HG02759 (cell line): ENCODE measurements around the gene RBFOX1.

Experiments
- ATAC-seq: cut with Tn5 transposase; IDR thresholded peaks from one replicate; pipeline ENCODE4 v1.9.1; 2021; ENCODE audit warnings: mild to moderate bottlenecking, moderate library complexity; ENCODE audit not compliant: unreplicated experiment

Gene RBFOX1

DNA sequence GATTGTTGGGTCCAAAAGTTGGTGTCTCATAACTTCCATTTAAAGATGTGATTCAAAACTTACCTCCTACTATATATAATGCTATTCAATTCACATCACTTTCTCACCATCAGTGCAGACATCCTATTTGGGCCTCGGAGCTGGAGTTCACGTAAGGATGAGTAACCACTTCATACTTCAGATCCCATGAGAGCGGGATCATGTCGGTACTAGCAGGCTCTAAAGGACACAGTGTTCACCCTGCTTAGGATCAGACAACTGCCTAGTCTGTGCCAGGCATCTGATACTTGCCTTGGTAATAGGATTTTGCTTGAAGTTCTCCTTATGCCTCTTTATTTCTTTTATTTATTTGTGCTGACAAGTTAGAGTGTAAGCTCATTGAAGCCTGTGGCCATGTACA lies 39.5 kb downstream of the RBFOX1 start:
- ATAC-seq, result no peak

GRCh38 chr16:7373776-7374175 lies 41.1 kb downstream of the RBFOX1 start:
- no peak for ATAC-seq

GRCh38 chr16:7374614-7375174 lies 42.0 kb downstream of the RBFOX1 start:
- ATAC-seq, result no peak

DNA sequence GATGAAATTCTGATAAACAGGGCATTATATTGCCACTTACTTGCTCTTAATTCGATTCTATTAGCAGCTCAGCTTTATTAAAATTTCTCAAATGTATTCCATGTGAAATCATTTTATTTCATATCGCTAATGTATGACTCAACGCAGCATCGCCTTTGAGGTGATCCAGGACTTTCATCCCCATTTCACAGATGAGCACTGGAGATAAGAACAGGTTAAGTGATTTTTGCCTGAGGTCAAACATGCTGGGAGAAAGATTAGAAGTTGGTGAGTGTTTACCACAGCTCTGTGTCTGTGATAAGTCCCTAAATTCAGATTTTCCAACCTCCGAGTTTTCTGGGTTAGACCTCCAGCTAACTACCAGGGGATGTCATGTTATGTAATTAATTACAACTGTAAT lies 43.6 kb downstream of the RBFOX1 start:
- no peak for ATAC-seq

DNA sequence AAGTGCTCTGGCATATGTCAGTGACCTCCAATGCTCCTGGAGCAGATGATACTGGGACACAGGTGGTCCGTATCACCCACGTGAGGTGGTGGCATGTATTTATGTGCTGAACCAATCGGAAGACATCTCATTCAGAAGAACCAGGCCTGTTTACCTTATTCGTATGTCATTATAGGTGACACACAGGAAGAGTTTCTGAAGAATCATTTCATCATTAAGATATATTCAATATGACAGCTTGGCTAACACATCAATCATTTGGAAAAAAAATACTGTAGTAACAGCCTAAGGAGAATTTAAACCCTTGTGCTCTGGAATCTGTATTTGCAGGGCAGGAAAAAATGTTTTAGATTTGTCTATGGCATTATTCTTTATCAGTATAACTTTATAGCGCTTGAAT lies 44.6 kb downstream of the RBFOX1 start:
- no peak for ATAC-seq

- no peak for ATAC-seq
These were observed 45.5 kb downstream of the RBFOX1 start for GRCh38 chr16:7378024-7378695.

GRCh38 chr16:7380441-7380840 lies 47.8 kb downstream of the RBFOX1 start:
- ATAC-seq, result no peak

DNA sequence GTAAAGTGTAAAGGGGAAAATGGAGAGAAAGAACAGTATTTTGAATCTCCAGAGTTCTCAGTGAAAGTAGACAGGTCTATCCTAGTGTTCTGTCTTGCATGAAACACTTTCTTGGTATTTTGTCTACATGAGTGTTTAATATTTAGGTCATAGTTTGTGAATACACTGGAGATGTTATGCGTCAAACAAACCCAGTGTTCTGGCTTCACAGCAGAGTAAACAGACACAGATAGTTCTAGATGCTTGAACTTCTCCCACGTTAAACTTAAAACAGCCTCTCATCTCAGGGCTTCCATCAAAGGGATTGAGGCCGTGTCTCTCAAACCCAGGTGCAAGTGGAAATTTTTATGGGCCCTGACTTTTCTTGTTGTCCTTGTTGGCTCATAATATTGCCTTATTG lies 48.3 kb downstream of the RBFOX1 start:
- ATAC-seq, result no peak

DNA sequence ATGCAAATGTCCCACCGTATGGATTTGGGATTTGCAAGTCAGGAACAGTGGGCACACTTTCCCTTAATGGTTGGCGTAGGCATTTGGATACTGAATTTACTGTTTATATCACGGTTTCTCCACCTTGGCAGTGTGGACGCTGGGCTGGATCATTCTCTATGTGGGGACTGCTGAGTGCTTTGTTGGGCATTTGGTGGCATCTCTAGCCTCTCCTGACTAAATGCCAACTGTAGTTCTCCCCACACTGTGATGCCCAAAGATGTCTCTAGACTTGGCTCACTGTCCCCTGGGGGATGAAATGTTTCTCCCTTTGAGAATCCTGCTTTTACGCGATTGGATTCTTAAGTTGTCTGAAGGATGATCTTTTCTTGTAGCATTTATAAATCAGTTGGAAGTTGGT lies 49.0 kb downstream of the RBFOX1 start:
- ATAC-seq, result no peak

GRCh38 chr16:7382521-7382920 lies 49.9 kb downstream of the RBFOX1 start:
- ATAC-seq, result no peak

DNA sequence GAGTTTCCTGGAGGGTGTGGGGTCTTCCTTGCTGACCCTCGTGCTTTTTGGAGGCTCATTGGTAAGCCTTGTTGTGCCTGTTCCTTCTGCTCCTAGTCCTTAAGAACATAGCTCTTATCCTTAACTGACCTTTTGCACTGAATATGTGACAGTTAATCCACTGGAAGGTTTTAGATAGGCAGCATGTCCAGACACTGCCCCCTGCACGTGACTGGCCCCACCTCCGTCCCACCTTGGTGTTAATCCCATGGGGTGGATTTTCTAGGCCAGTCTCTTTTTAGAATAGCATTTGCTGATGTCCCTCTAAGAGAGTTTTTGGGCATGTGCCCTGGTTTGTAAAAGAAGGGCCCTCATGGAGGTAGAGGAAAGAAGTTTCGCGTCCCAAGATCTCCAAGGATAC lies 58.3 kb downstream of the RBFOX1 start:
- no peak for ATAC-seq

- ATAC-seq, result no peak
These were observed 59.0 kb downstream of the RBFOX1 start for GRCh38 chr16:7391694-7392093.

DNA sequence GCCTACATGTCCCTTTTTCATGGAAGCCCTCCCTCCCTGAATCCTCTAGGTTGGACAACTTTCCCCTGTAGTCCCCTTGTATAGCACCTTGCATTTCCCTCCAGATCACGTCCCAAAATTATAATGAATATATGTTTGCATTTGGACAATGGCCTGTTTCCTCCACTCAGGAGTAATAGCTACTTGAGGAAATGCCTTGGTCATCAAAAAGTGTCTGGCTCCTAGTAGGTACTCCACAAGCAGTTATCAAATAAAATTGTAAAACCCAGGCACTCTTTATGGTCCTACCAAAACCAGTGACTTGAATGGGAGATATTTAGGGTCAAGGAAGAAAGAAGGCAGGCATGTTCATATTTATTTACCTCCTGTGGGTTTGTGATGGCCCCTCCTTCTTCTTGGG lies 59.6 kb downstream of the RBFOX1 start:
- no peak for ATAC-seq

GRCh38 chr16:7393680-7394079 lies 61.0 kb downstream of the RBFOX1 start:
- ATAC-seq, result no peak

- ATAC-seq, result no peak
These were observed 62.2 kb downstream of the RBFOX1 start for GRCh38 chr16:7394720-7395336.

DNA sequence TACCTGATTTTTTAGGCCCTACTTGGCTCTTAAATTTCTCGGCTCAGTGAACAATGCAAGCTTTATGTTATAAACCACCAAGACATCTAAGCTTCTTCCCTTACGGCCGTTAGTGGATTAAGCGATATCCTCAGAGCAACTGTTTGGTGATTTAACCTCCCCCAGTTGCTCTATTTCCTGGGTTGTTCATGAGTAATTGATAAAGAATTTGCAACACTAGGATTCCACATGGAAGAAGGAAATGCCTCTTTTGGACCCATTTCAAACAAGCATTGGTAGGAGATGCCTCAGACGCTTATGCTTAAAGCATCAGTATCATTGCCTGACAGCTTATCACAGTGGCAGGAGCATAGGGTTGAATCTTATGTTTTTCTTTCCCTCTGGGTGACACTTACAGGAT lies 65.3 kb downstream of the RBFOX1 start:
- no peak for ATAC-seq

GRCh38 chr16:7398536-7398935 lies 65.9 kb downstream of the RBFOX1 start:
- no peak for ATAC-seq

DNA sequence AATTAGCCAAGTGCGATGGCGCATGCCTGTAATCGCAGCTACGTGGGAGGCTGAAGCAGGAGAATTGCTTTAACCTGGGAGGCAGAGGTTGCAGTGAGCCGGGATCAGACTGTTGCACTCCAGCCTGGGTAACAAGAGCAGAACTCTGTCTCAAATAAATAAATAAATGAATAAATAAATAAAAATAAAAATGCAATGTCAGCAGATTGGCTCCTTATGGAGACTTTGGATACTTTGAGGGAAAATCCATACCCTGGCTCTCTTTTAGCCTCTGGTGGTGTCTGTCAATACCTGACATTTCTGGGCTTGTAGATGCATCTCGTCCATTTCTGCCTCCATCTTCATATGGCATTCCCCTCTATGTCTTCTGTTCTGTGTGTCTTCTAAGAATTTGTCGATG lies 66.7 kb downstream of the RBFOX1 start:
- no peak for ATAC-seq

DNA sequence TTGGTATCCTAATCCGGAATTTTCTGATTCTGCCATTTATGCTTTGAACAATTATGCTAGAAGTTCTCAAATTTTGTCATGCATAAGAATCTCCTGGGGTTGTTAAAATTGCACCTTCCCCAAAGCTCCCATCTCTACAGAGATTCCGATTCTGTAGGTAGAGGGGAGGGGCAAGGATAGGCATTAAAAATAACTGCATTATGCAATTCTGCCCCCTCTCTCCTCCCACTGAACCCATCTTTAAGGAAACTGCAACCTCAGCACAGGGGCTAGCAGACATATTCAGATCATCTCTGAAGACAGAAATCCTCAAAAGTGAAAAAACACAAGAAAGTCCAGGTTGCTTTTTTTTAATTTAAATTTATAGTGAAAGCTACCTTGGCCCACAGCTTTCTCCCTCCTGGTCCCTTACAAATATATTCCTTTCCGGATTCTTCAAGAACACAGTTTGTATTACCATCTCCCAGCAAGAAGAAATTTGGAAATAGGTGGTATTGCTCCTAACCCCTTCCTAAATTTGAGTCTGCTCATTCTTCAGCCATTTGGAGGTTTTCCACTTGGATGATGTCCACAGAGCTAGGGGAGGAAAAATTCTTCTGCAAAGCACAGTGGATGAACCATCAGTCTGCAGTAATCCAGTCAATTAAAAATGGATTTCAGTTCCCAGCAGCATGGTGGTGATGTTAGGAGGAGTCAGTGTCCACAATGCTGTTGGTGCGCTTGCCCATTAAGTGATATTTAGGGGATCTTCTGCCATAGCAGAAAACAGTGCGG lies 67.7 kb downstream of the RBFOX1 start:
- ATAC-seq, result no peak

DNA sequence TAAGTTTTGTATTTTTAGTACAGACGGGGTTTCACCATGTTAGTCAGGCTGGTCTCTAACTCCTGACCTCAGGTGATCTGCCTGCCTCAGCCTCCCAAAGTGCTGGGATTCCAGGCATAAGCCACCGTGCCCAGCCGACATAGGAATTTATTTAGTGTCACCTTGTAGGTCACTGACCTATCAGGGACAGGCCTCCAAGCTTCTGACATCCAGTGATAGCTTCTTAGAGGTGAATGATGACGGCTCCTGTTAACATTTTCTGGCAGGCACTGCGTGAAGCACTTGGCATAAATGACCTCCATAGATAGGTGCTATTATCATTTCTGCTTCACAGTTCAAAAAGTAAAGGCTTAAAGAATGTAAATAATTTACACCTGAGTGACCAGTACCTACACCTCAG lies 71.6 kb downstream of the RBFOX1 start:
- no peak for ATAC-seq

DNA sequence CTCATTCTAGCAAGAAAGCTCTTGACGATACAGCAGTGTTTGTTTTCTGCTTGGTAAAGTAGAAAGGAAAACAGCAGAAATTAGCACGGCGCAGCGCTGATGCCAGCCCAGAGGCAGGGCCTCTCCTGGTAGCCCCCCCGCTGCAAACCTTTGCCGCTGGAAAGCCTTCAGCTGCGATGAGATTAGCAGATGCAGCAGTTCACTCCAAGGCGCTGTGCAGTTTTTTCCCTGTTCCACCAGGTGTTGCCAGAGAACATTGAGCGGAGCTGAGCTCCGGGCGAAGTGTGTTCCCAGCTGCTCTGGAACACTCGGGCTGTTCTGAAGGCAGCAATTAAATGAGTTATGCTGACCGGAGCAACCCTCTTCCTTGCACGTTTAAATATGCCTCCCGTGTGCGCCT lies 72.5 kb downstream of the RBFOX1 start:
- no peak for ATAC-seq
